Stomach (tissue), 19 donors: ENCODE data around the gene YIF1B. TPM values are rescaled to one million over a fixed set of nuclear protein-coding genes. Genes with fewer than 3 reads are reported as not detected.
"Not testable (repeated sequence)": the region's sequence is repeated elsewhere in the genome, so short reads cannot be mapped to it uniquely, and the experiment has no call there.

Experiments
- DNase-seq, 2 donors: peaks; one replicate each; pipeline versions ENCODE4 v3.0.0 to v3.0.0-alpha.2; 2013 to 2019
- H3K27ac ChIP-seq, 5 donors: fragments of 200-600 bp in 4 of 5; sonication (generic) in 4 of 5; one replicate each; pipeline ENCODE4 v1.5.1; 2013 to 2019; ENCODE audit warnings: mild to moderate bottlenecking in 1 of 5, moderate library complexity in 1 of 5
- H3K27me3 ChIP-seq, 3 donors: fragments of 200-600 bp; sonication (generic); one replicate each; pipeline ENCODE4 v1.5.1; 2017 to 2019; ENCODE audit warnings: mixed run types in 1 of 3
- H3K36me3 ChIP-seq, 4 donors: fragments of 200-600 bp; sonication (generic); 1 replicate in 3 of 4; 2 replicates in 1 of 4; pipeline ENCODE4 v1.5.1; 2016 to 2019
- H3K4me1 ChIP-seq, 4 donors: fragments of 200-600 bp; sonication (generic); one replicate each; pipeline ENCODE4 v1.5.1; 2016 to 2019
- H3K4me3 ChIP-seq, 4 donors: fragments of 200-600 bp; sonication (generic) in 3 of 4; one replicate each; pipeline ENCODE4 v1.5.1; 2016 to 2019; ENCODE audit warnings: mild to moderate bottlenecking in 1 of 4
- H3K9me3 ChIP-seq, 4 donors: fragments of 200-600 bp; sonication (generic); one replicate each; pipeline ENCODE4 v1.5.1; 2016 to 2019
- EP300 ChIP-seq: sonication (generic); formaldehyde crosslinking; IDR thresholded peaks from one replicate; pipeline ENCODE4 v1.6.1; 2017; ENCODE audit warnings: antibody characterized with exemption
- POLR2A ChIP-seq, 4 donors: fragments of 450-650 bp; IDR thresholded peaks; one replicate each; pipeline ENCODE4 v1.6.1; 2016; ENCODE audit warnings: antibody characterized with exemption in 4 of 4, control low read depth in 2 of 4, mild to moderate bottlenecking in 1 of 4, moderate library complexity in 1 of 4
- POLR2AphosphoS5 ChIP-seq, 3 donors: sonication (generic); formaldehyde crosslinking; IDR thresholded peaks; one replicate each; pipeline ENCODE4 v1.6.1; 2016; ENCODE audit warnings: antibody characterized with exemption in 3 of 3
- WGBS, 5 donors: extraction: QIAGEN DNeasy Blood & Tissue Kit in 3 of 5; methylation state at CpG; one replicate each; pipeline versions ENCODE4 v1.1.5 to v1.1.7; 2013 to 2018; 5-methylcytosine and 5-hydroxymethylcytosine counted together
- intact Hi-C: fragments of 100-400 bp; cut with DNase I; formaldehyde crosslinking; loops from one replicate; pipeline ENCODE4 v1.15.1; 2023; ENCODE audit warnings: low total_unique reads
- long read RNA-seq, 10 donors: transcript quantifications; one replicate each; lab custom pipeline, GENCODE V29; 2026
- polyA plus RNA-seq, 3 donors: library from polyadenylated mRNA; stranded (reverse); fragments of 200-250 nt; gene quantifications; one replicate each; pipeline ENCODE4 v1.2.3, GENCODE V29; 2013
- total RNA-seq, 5 donors: library from RNA; depleted of rRNA; stranded (reverse); fragments of >200 nt; gene quantifications; one replicate each; pipeline versions ENCODE4 v1.1.0 to v1.2.3, GENCODE V29; 2014 to 2016
- TF ChIP-seq, protein P1 (sequence below), 7 experiments: fragments of 450-650 bp in 4 of 7; fragments of 200-600 bp in 3 of 7; sonication (generic) in 3 of 7; IDR thresholded peaks; one replicate each; pipeline ENCODE4 v1.5.1; 2016 to 2019; ENCODE audit warnings: antibody characterized with exemption in 7 of 7, control low read depth in 2 of 7, mild to moderate bottlenecking in 1 of 7
- donor health status: healthy with polysubstance abuse.
- donor health status: Bipolar disorder and iron deficiency.
- donor health status: healthy.

Gene YIF1B
- 10 to 100 TPM in 2 of 5 donors, 1 to 10 TPM in 3; 4.7 to 30.4 (median 7.2) TPM for total RNA-seq
- polyA plus RNA-seq = 10 to 100 TPM; 18.8 to 28.0 (median 24.2) TPM
- long read RNA-seq, donor 1, partial matches to known transcripts = 6 of 8 reads
- long read RNA-seq, donor 1, other reads (novel, unspliced or antisense) = 0 of 8 reads
- long read RNA-seq, donor 2, partial matches to known transcripts = 6 of 12 reads
- long read RNA-seq, donor 2, other reads (novel, unspliced or antisense) = 0 of 12 reads
- long read RNA-seq, donor 3, partial matches to known transcripts = 0 of 7 reads
- long read RNA-seq, donor 3, other reads (novel, unspliced or antisense) = 0 of 7 reads
- long read RNA-seq, donor 4, partial matches to known transcripts = 0 of 1 reads
- long read RNA-seq, donor 4, other reads (novel, unspliced or antisense) = 0 of 1 reads
- long read RNA-seq, donor 5, partial matches to known transcripts = 0 of 9 reads
- long read RNA-seq, donor 5, other reads (novel, unspliced or antisense) = 0 of 9 reads
- long read RNA-seq, donor 6, transcript YIF1B-203 (8 exons, 1,225 nt) = minor isoform, 5 of 35 reads
- long read RNA-seq, donor 6, transcript YIF1B-216 (8 exons, 1,181 nt) = major isoform, 10 of 35 reads
- long read RNA-seq, donor 6, partial matches to known transcripts = 15 of 35 reads
- long read RNA-seq, donor 6, other reads (novel, unspliced or antisense) = 0 of 35 reads
- long read RNA-seq, donor 7, transcript YIF1B-216 (8 exons, 1,181 nt) = major isoform, 5 of 8 reads
- long read RNA-seq, donor 7, partial matches to known transcripts = 0 of 8 reads
- long read RNA-seq, donor 7, other reads (novel, unspliced or antisense) = 0 of 8 reads
- long read RNA-seq, donor 8, partial matches to known transcripts = 6 of 10 reads
- long read RNA-seq, donor 8, other reads (novel, unspliced or antisense) = 0 of 10 reads
- long read RNA-seq, donor 9, partial matches to known transcripts = 0 of 10 reads
- long read RNA-seq, donor 9, other reads (novel, unspliced or antisense) = 0 of 10 reads
- long read RNA-seq, donor 10, partial matches to known transcripts = 0 of 2 reads
- long read RNA-seq, donor 10, other reads (novel, unspliced or antisense) = 0 of 2 reads

DNA sequence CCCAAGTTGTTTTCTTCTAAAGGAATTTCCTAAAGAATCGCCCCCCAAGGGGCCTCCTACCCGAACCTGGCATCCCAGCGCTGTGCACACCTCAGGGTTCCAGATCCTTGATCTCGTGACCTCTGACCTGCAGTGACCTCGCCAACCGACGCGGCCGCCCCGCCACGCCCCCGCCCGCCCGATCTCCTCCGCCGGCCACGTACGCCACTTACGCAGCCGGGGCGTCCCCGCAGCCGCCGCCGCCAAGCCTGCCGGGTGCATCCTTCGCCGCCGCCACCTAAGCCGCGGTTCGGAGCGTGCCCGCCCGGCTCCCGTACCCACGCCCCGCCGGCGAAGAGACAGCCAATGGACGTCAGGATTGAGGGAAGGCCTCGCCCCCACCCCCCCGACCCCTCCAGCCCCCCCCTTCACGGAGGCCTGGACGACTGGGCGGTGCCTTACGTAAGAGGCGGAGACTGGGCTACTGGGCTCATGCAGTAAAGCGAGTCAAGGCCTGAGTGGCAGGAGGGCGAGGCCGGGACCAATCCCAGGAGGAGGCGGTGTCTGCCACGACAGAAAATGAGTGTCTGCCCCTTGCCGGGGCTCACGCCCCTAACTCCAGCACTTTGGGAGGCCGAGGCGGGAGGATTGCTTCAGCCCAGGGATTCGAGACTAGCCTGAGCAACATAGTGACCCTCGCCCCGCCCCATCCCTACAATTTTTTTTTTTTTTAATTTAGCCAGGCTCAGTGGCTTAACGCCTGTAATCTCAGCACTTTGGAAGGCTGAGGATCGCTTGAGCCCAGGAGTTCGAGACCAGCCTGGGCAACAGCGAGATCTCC, at the start of gene YIF1B:
Gene YIF1B (minus strand): TSS at position 291 of the 820 bp plus-strand sequence. CDS start 30 bp downstream, at position 261.
- DNase-seq = peak; percentile 96 to 99
- intact Hi-C loops = no loop called here
- TF ChIP-seq EP300 (no peak), POLR2AphosphoS5 (IDR thresholded peaks at IDR 0.05) (peak; percentile 73 to 93 (median 87))
- Histone ChIP-seq H3K4me3 (peak within 1 kb of the TSS; percentile 55 to 58 (median 56)), H3K4me1 (peaks cover 18 to 51% (median 40%) of the 10 kb centered on the region in 4 donors), H3K27me3 (no peaks in the 10 kb centered on the region), H3K9me3 (no peaks in the 10 kb centered on the region), H3K36me3 (no peaks in the 10 kb centered on the region), H3K27ac (peak within 1 kb of the TSS; percentile 84 to 94 (median 88))
- WGBS, 5 donors = 0 to 2% (median 1%) methylated on average over 42 to 64 of the region's 64 CpGs

GRCh38 chr19:38362946-38363688, 47.4 kb upstream of the YIF1B start:
- Histone ChIP-seq H3K4me1 (peaks cover 16 to 23% (median 22%) of the 10 kb centered on the region in 4 donors), H3K4me3 (peak overlapping the region; percentile 46 to 74 (median 60)), H3K27me3 (peaks cover 0 to 87% (median 20%) of the 10 kb centered on the region in 3 donors)
- intact Hi-C loops, H3K27ac ChIP-seq, H3K9me3 ChIP-seq, H3K36me3 ChIP-seq, DNase-seq: not testable (repeated sequence)
- 75 to 77% (median 76%) methylated on average over 14 to 15 of the region's 16 CpGs for WGBS, 5 donors

- Histone ChIP-seq H3K27ac (peak overlapping the region; percentile 50 to 76 (median 58)), H3K9me3 (no peaks in the 10 kb centered on the region), H3K4me1 (peaks cover 16 to 23% (median 22%) of the 10 kb centered on the region in 4 donors), H3K27me3 (peaks cover 0 to 88% (median 20%) of the 10 kb centered on the region in 3 donors), H3K36me3 (no peaks in the 10 kb centered on the region), H3K4me3 (peak overlapping the region; percentile 46 to 74 (median 60))
- TF ChIP-seq POLR2AphosphoS5 (IDR thresholded peaks at IDR 0.05) (peak in 1 of 3 donors; percentile 22), POLR2A (IDR thresholded peaks at IDR 0.05) (no peak)
- peak; percentile 86 to 91 for DNase-seq
- WGBS, 5 donors = 2 to 3% (median 3%) methylated on average over 56 to 68 of the region's 68 CpGs
- intact Hi-C loops = no loop called here
Observed at GRCh38 chr19:38362076-38362945, 46.6 kb upstream of the YIF1B start.

GRCh38 chr19:38361633-38362075, 45.9 kb upstream of the YIF1B start:
- Histone ChIP-seq H3K27me3 (peaks cover 0 to 87% (median 20%) of the 10 kb centered on the region in 3 donors), H3K36me3 (no peaks in the 10 kb centered on the region), H3K4me3 (peak overlapping the region; percentile 46 to 74 (median 60)), H3K4me1 (peaks cover 16 to 23% (median 22%) of the 10 kb centered on the region in 4 donors), H3K9me3 (no peaks in the 10 kb centered on the region), H3K27ac (peak overlapping the region in 4 of 5 donors; percentile 50 to 76 (median 60))
- 0 to 3% (median 0%) methylated on average over 8 to 37 of the region's 37 CpGs for WGBS, 5 donors
- intact Hi-C loops = no loop called here
- TF ChIP-seq, protein P1, sequence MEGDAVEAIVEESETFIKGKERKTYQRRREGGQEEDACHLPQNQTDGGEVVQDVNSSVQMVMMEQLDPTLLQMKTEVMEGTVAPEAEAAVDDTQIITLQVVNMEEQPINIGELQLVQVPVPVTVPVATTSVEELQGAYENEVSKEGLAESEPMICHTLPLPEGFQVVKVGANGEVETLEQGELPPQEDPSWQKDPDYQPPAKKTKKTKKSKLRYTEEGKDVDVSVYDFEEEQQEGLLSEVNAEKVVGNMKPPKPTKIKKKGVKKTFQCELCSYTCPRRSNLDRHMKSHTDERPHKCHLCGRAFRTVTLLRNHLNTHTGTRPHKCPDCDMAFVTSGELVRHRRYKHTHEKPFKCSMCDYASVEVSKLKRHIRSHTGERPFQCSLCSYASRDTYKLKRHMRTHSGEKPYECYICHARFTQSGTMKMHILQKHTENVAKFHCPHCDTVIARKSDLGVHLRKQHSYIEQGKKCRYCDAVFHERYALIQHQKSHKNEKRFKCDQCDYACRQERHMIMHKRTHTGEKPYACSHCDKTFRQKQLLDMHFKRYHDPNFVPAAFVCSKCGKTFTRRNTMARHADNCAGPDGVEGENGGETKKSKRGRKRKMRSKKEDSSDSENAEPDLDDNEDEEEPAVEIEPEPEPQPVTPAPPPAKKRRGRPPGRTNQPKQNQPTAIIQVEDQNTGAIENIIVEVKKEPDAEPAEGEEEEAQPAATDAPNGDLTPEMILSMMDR (IDR thresholded peaks at IDR 0.05) = peak in 2 of 7 experiments; percentile 24 to 52
- no peak for TF ChIP-seq EP300
- no peak for TF ChIP-seq POLR2A (IDR thresholded peaks at IDR 0.05)
- TF ChIP-seq POLR2AphosphoS5 (IDR thresholded peaks at IDR 0.05) = no peak
- peak; percentile 77 to 92 for DNase-seq
